K562 (cell line): ENCODE results near the gene LRRC74B. TPM values are rescaled to one million over a fixed set of nuclear protein-coding genes. Genes with fewer than 3 reads are reported as not detected.
"Not testable (repeated sequence)": the region's sequence is repeated elsewhere in the genome, so short reads cannot be mapped to it uniquely, and the experiment has no call there.

Experiments
- ATAC-seq: fragments of 200-7000 bp; cut with Tn5 transposase; 3 replicates; pipeline ENCODE4 v1.9.1; 2020; ENCODE audit warnings: moderate library complexity
- BruUV-seq: library from RNA; stranded (reverse); fragments of 400-500 nt; replicated peaks from 2 replicates; lab custom pipeline; 2021; lab: Mats Ljungman, UMichigan
- CTCF ChIA-PET: fragments of 300-600 bp; formaldehyde crosslinking; extraction: SDS; loops from one replicate; lab custom pipeline; 2021; ENCODE audit warnings: low intra/inter-chr PET ratio; lab: Yijun Ruan, JAX
- POLR2A ChIA-PET: fragments of 300-600, 350-650 bp; sonication (Branson Sonifier 250); formaldehyde crosslinking; extraction: SDS; loops from one replicate; lab custom pipeline; 2021; ENCODE audit warnings: antibody characterized with exemption, inconsistent platforms; lab: Yijun Ruan, JAX
- DNase-seq, 4 experiments: peaks; one replicate each; pipeline versions ENCODE4 v3.0.0 to v3.0.0-alpha.2; 2011 to 2018; ENCODE audit warnings: low spot score in 3 of 4, mixed read lengths in 3 of 4; ENCODE audit errors: extremely low read depth in 1 of 4
- FAIRE-seq: peaks from 2 replicates; lab custom pipeline; 2011; peaks lifted over from hg19 to GRCh38; lab: Jason Lieb, UNC
- H2AFZ ChIP-seq: 2 replicates; pipeline ENCODE4 v1.6.0; 2011; ENCODE audit warnings: low read depth, low read length, control low read depth, inconsistent platforms
- H3K27ac ChIP-seq: fragments of 200-600 bp; 3 replicates; pipeline ENCODE4 v1.8.0; 2011; ENCODE audit warnings: low read depth, mild to moderate bottlenecking, control low read depth, inconsistent platforms, low read length, moderate library complexity, mixed read lengths; ENCODE audit errors: extremely low read depth
- H3K27me3 ChIP-seq, 2 experiments: fragments of 300-600 bp in 1 of 2; 2 replicates in 1 of 2; 3 replicates in 1 of 2; pipeline versions ENCODE4 v1.6.0 to v1.8.0; 2011; ENCODE audit warnings: inconsistent platforms in 2 of 2, low read length in 2 of 2, mild to moderate bottlenecking in 1 of 2, mixed read lengths in 1 of 2, moderate library complexity in 1 of 2; ENCODE audit not compliant: control insufficient read depth in 2 of 2, insufficient read depth in 2 of 2
- H3K36me3 ChIP-seq: fragments of 300-600 bp; 3 replicates; pipeline ENCODE4 v1.8.0; 2011; ENCODE audit warnings: mild to moderate bottlenecking, low read length, inconsistent platforms; ENCODE audit not compliant: control insufficient read depth, insufficient read depth
- H3K4me1 ChIP-seq, 2 experiments: fragments of 200-600 bp in 1 of 2; replicated peaks in 1 of 2; 2 replicates in 1 of 2; 3 replicates in 1 of 2; pipeline versions ENCODE4 v1.5.1 to v1.8.0; 2011; ENCODE audit warnings: inconsistent platforms in 2 of 2, low read length in 2 of 2, mild to moderate bottlenecking in 1 of 2, mixed read lengths in 1 of 2, moderate library complexity in 1 of 2; ENCODE audit not compliant: control insufficient read depth in 2 of 2, insufficient read depth in 2 of 2
- H3K4me2 ChIP-seq: 2 replicates; pipeline ENCODE4 v1.6.1; 2011; ENCODE audit warnings: low read length, control low read depth, inconsistent platforms, mixed read lengths; ENCODE audit not compliant: insufficient read depth
- H3K4me3 ChIP-seq: fragments of 200-600 bp; sonication (generic), shearing (Covaris generic); 2 replicates; pipeline ENCODE4 v1.5.1; 2016; ENCODE audit warnings: control low read depth, inconsistent platforms
- H3K79me2 ChIP-seq: fragments of 200-600 bp; 3 replicates; pipeline ENCODE4 v1.8.0; 2011; ENCODE audit warnings: low read length, inconsistent platforms; ENCODE audit not compliant: control insufficient read depth, insufficient read depth
- H3K9ac ChIP-seq, 2 experiments: 2 replicates each; pipeline versions ENCODE4 v1.6.0 to v1.6.1; 2011; ENCODE audit warnings: low read depth in 2 of 2, low read length in 2 of 2, control low read depth in 1 of 2, inconsistent platforms in 1 of 2, mild to moderate bottlenecking in 1 of 2, mixed read lengths in 1 of 2; ENCODE audit not compliant: insufficient read depth in 1 of 2
- H3K9me1 ChIP-seq: one replicate; pipeline ENCODE4 v1.6.0; 2011; ENCODE audit warnings: inconsistent platforms, mild to moderate bottlenecking, low read length, moderate library complexity; ENCODE audit not compliant: control insufficient read depth, insufficient read depth
- H3K9me3 ChIP-seq: replicated peaks from 2 replicates; pipeline ENCODE4 v1.5.1; 2011; ENCODE audit warnings: low read depth, low read length, inconsistent platforms; ENCODE audit not compliant: control insufficient read depth, insufficient read depth
- H4K20me1 ChIP-seq: replicated peaks from 2 replicates; pipeline ENCODE4 v1.6.1; 2011; ENCODE audit warnings: low read length, inconsistent platforms, mixed read lengths; ENCODE audit not compliant: control insufficient read depth, insufficient read depth
- CBX1 ChIP-seq: sonication (generic); IDR thresholded peaks from 2 replicates; pipeline ENCODE4 v1.6.1; 2016; ENCODE audit warnings: antibody characterized with exemption, low read depth, mild to moderate bottlenecking
- CBX5 ChIP-seq: IDR thresholded peaks from 2 replicates; pipeline ENCODE4 v1.6.1; 2014; ENCODE audit warnings: low read depth, borderline replicate concordance
- ETV6 ChIP-seq, 3 experiments: fragments of 150-350 bp in 1 of 3; sonication (generic) in 1 of 3; formaldehyde crosslinking in 1 of 3; IDR thresholded peaks; 2 replicates each; pipeline versions ENCODE4 v1.6.1 to v1.8.0; 2014 to 2022; ENCODE audit warnings: borderline replicate concordance in 2 of 3, low read depth in 2 of 3, antibody characterized with exemption in 1 of 3, low read length in 1 of 3, mild to moderate bottlenecking in 1 of 3, missing genetic modification reagents in 1 of 3
- HMGN3 ChIP-seq: IDR thresholded peaks from 2 replicates; pipeline ENCODE4 v1.6.1; 2011; ENCODE audit warnings: borderline replicate concordance, low read depth, mild to moderate bottlenecking, mixed read lengths, low read length; ENCODE audit not compliant: insufficient read length; ENCODE audit errors: extremely low read depth
- IRF2 ChIP-seq: sonication (generic); formaldehyde crosslinking; IDR thresholded peaks from 2 replicates; pipeline ENCODE4 v1.8.1; 2022; ENCODE audit warnings: mild to moderate bottlenecking, missing genetic modification reagents
- MTF1 ChIP-seq: fragments of 250-450 bp; sonication (Bioruptor Pico); IDR thresholded peaks from 2 replicates; pipeline ENCODE4 v1.9.0; 2021; ENCODE audit warnings: moderate library complexity, mild to moderate bottlenecking, inconsistent platforms, borderline replicate concordance
- RBM34 ChIP-seq: fragments of 200-400 bp; formaldehyde crosslinking; IDR thresholded peaks from 2 replicates; pipeline ENCODE4 v1.6.1; 2018; ENCODE audit warnings: low read length, borderline replicate concordance; ENCODE audit not compliant: insufficient read depth
- SIX5 ChIP-seq, 2 experiments: IDR thresholded peaks; 2 replicates each; pipeline ENCODE4 v1.6.1; 2011; ENCODE audit warnings: low read length in 2 of 2, borderline replicate concordance in 1 of 2, low read depth in 1 of 2, mild to moderate bottlenecking in 1 of 2, moderate library complexity in 1 of 2; ENCODE audit not compliant: insufficient read depth in 1 of 2
- SNRNP70 ChIP-seq: fragments of 200-400 bp; formaldehyde crosslinking; optimal IDR thresholded peaks from 2 replicates; pipeline ENCODE3; 2017; ENCODE audit warnings: low read depth, low read length
- SREBF1 ChIP-seq: fragments of 150-350 bp; IDR thresholded peaks from 2 replicates; pipeline ENCODE4 v1.6.1; 2014; ENCODE audit warnings: antibody characterized with exemption, low read depth, low read length, borderline replicate concordance
- TRIM24 ChIP-seq, 2 experiments: fragments of 450-650 bp; IDR thresholded peaks; 2 replicates each; pipeline ENCODE4 v1.6.1; 2016
- TRIM28 ChIP-seq: fragments of 450-650 bp; IDR thresholded peaks from 2 replicates; pipeline ENCODE4 v1.6.1; 2017
- ZFP1 ChIP-seq: fragments of 450-650 bp; formaldehyde crosslinking; IDR thresholded peaks from 2 replicates; pipeline ENCODE4 v1.4.0; 2020; ENCODE audit warnings: mild to moderate bottlenecking, mixed read lengths
- ZNF263 ChIP-seq: sonication (generic); formaldehyde crosslinking; IDR thresholded peaks from 2 replicates; pipeline ENCODE4 v1.8.0; 2022; ENCODE audit warnings: mild to moderate bottlenecking, missing genetic modification reagents, borderline replicate concordance
- ZNF583 ChIP-seq: fragments of 250-450 bp; sonication (Bioruptor Pico); IDR thresholded peaks from 2 replicates; pipeline ENCODE4 v1.4.0; 2020
- WGBS: fragments of 100-300 bp; shearing (Covaris generic); methylation state at CpG from one replicate; pipeline ENCODE4 v1.1.6; 2016; ENCODE audit warnings: low coverage, mixed read lengths; ENCODE audit not compliant: insufficient coverage; ENCODE audit errors: missing lambda C conversion rate; 5-methylcytosine and 5-hydroxymethylcytosine counted together
- in situ Hi-C: fragments of 300-500 bp; cut with MboI; formaldehyde crosslinking; loops from 4 replicates; pipeline ENCODE4 v1.15.0; 2018; ENCODE audit warnings: inconsistent platforms, mixed read lengths
- intact Hi-C: fragments of 100-400 bp; cut with micrococcal nuclease; formaldehyde crosslinking; loops from 2 replicates; pipeline ENCODE4 v1.14.2; 2022
- polyA plus RNA-seq, 8 experiments: library from polyadenylated mRNA; depleted of rRNA in 4 of 8; stranded (reverse) in 5 of 8; unstranded in 3 of 8; fragments of >200 nt; fragmentation: Nextera tagmentation in 2 of 8; fragmentation: Illumina TruSeq in 1 of 8; extraction: Ambion mirVana in 2 of 8; extraction: Trizol in 1 of 8; gene quantifications; 2 replicates each; pipeline versions ENCODE4 v1.2.1 to v1.2.3, GENCODE V29; 2011 to 2014; ENCODE audit warnings: inconsistent platforms in 1 of 8, missing spikeins in 1 of 8
- total RNA-seq, 7 experiments: library from RNA; depleted of rRNA in 6 of 7; stranded (reverse); fragments of >200 nt in 6 of 7; fragmentation: Illumina TruSeq in 2 of 7; extraction: Trizol in 2 of 7; gene quantifications; 2 replicates each; pipeline versions ENCODE4 v1.2.1 to v1.2.3, GENCODE V29; 2011 to 2021; ENCODE audit warnings: low replicate concordance in 1 of 7

LRRC74B gene
- total and polyA plus RNA-seq, 9 of the 15 experiments (the other 6 are each of a cell fraction or from before 2014, with no cell fraction given): not detected

GRCh38 chr22:21071796-21072195 lies 26.1 kb downstream of the LRRC74B start:
- DNase-seq, ATAC-seq, in situ Hi-C loops: not testable (repeated sequence)
- POLR2A ChIA-PET: interaction anchor here (0.6 to 1.2 kb wide), 3 partner anchors 15 to 38 kb away, joined by 3 to 4 read pairs (median 3); no protein-coding TSS in a partner anchor
- TF ChIP-seq TRIM28 (peak; percentile 86), ZFP1 (CRISPR knock-in tag) (peak; percentile 57; the same call in 1 of the 2 replicates), CBX1 (peak; percentile 76; the same call in 1 of the 2 replicates), CBX5 (0 out of 2 replicates have a peak, but pooled peaks have one; percentile 66), TRIM24 (IDR thresholded peaks at IDR 0.05) (peak in 1 of 2 experiments; percentile 71; a peak in 2 of 4 replicates)
- TF ChIP-seq, all 486 proteins: peak for 5; not testable (repeated sequence) for 481
- H4K20me1 ChIP-seq, H3K4me2 ChIP-seq, H3K27ac ChIP-seq, H3K9me1 ChIP-seq, H3K9ac ChIP-seq, H2AFZ ChIP-seq, H3K4me3 ChIP-seq, BruUV-seq, FAIRE-seq, H3K36me3 ChIP-seq, H3K79me2 ChIP-seq, H3K9me3 ChIP-seq, CTCF ChIA-PET, H3K4me1 ChIP-seq: not testable (repeated sequence)
- intact Hi-C loops: loop anchor here (5.0 kb wide), 1 partner anchor 184 kb away; no protein-coding TSS in a partner anchor
- 14% methylated on average over 8 of the region's 8 CpGs for WGBS
- H3K27me3 ChIP-seq: peaks cover 62 to 74% of the 10 kb centered on the region in 2 experiments

GRCh38 chr22:21073023-21073422 lies 27.3 kb downstream of the LRRC74B start:
- Histone ChIP-seq H3K36me3 (no peaks in the 10 kb centered on the region), H3K9me3 (peaks cover 5% of the 10 kb centered on the region), H2AFZ (no peak overlapping the region), H3K27me3 (peaks cover 59 to 73% of the 10 kb centered on the region in 2 experiments), H3K4me2 (no peak overlapping the region), H4K20me1 (no peaks in the 10 kb centered on the region), H3K4me1 (peaks cover 0 to 12% of the 10 kb centered on the region in 2 experiments; a peak in 2 of 5 replicates), H3K79me2 (no peaks in the 10 kb centered on the region), H3K27ac (no peak overlapping the region), H3K4me3 (no peak overlapping the region), H3K9me1 (no peaks in the 10 kb centered on the region), H3K9ac (no peak overlapping the region)
- ChIA-PET POLR2A (interaction anchor here (0.7 to 4.1 kb wide), 3 partner anchors 8 to 29 kb away, joined by 3 to 51 read pairs (median 5); no protein-coding TSS in a partner anchor), CTCF (no interaction called here)
- WGBS: 2% methylated on average over 3 of the region's 3 CpGs
- no peak for ATAC-seq
- no TSS peak for BruUV-seq
- intact Hi-C loops (loop anchor here (5.0 kb wide), 1 partner anchor 186 kb away; no protein-coding TSS in a partner anchor), in situ Hi-C loops (no loop called here)
- FAIRE-seq: no peak
- DNase-seq: no peak
- TF ChIP-seq SREBF1: 0 out of 2 replicates have a peak, but pooled peaks have one; percentile 25
- TF ChIP-seq ZNF263 (CRISPR knock-in tag): no peak
- TF ChIP-seq ZNF583: 0 out of 2 replicates have a peak, but pooled peaks have one; percentile 16
- TF ChIP-seq IRF2 (CRISPR knock-in tag): 0 out of 2 replicates have a peak, but pooled peaks have one; percentile 76
- no peak for TF ChIP-seq ETV6 (IDR thresholded peaks at IDR 0.05; ENCODE audit: borderline replicate concordance in 1 of 2, low read depth in 2 of 2, low read length in 1 of 2)
- no peak for TF ChIP-seq ETV6 (CRISPR knock-in tag; IDR thresholded peaks at IDR 0.05; ENCODE audit: borderline replicate concordance)
- TF ChIP-seq HMGN3: no peak
- 0 out of 2 replicates have a peak, but pooled peaks have one; percentile 47 for TF ChIP-seq MTF1 (CRISPR knock-in tag)
- TF ChIP-seq SIX5 (IDR thresholded peaks at IDR 0.05; ENCODE audit: borderline replicate concordance in 1 of 2, insufficient read depth in 1 of 2, low read depth in 1 of 2, low read length in 2 of 2): 0 out of 4 replicates have a peak, but pooled peaks of 1 of the 2 experiments have one; percentile 12
- TF ChIP-seq SNRNP70: peak; percentile 19
- TF ChIP-seq RBM34: no peak
